OCI-LY1 (cell line): ENCODE data around the gene CAMTA1.

Experiments
- H2AFZ ChIP-seq: fragments of 200-600 bp; sonication (generic), shearing (Covaris generic); 2 replicates; pipeline ENCODE4 v1.6.0; 2014; ENCODE audit warnings: antibody characterized with exemption, mild to moderate bottlenecking, low read length
- H3F3A ChIP-seq: fragments of 200-600 bp; sonication (generic), shearing (Covaris generic); 2 replicates; pipeline ENCODE4 v1.6.0; 2014; ENCODE audit warnings: mild to moderate bottlenecking, antibody characterized with exemption, low read length, moderate library complexity; ENCODE audit not compliant: insufficient read depth
- H3K27ac ChIP-seq: fragments of 200-600 bp; sonication (generic); 2 replicates; pipeline ENCODE4 v1.5.1; 2014; ENCODE audit warnings: low read length, mixed run types, mild to moderate bottlenecking, low read depth; ENCODE audit not compliant: poor library complexity, severe bottlenecking
- H3K27me3 ChIP-seq: fragments of 200-600 bp; sonication (generic); 2 replicates; pipeline ENCODE4 v1.6.0; 2014; ENCODE audit warnings: antibody characterized with exemption, mild to moderate bottlenecking, low read length, moderate library complexity; ENCODE audit not compliant: insufficient read depth
- H3K36me3 ChIP-seq: fragments of 200-600 bp; sonication (generic); 2 replicates; pipeline ENCODE4 v1.6.1; 2014; ENCODE audit warnings: mild to moderate bottlenecking, antibody characterized with exemption, low read length, moderate library complexity, mixed read lengths; ENCODE audit not compliant: insufficient read depth
- H3K4me1 ChIP-seq: fragments of 200-600 bp; sonication (generic); 2 replicates; pipeline ENCODE4 v1.5.1; 2014; ENCODE audit warnings: mild to moderate bottlenecking, low read length, moderate library complexity; ENCODE audit not compliant: insufficient read depth, severe bottlenecking
- H3K4me2 ChIP-seq: fragments of 200-600 bp; sonication (generic), shearing (Covaris generic); 2 replicates; pipeline ENCODE4 v1.6.1; 2014; ENCODE audit warnings: low read length
- H3K4me3 ChIP-seq: fragments of 200-600 bp; sonication (generic); 2 replicates; pipeline ENCODE4 v1.5.1; 2014; ENCODE audit warnings: low read length, low read depth, mild to moderate bottlenecking, mixed read lengths; ENCODE audit not compliant: poor library complexity, severe bottlenecking
- H3K79me2 ChIP-seq: fragments of 200-600 bp; shearing (Covaris generic); 2 replicates; pipeline ENCODE4 v1.6.1; 2016; ENCODE audit warnings: mixed run types, low read length, mixed read lengths; ENCODE audit not compliant: insufficient read depth
- H3K9ac ChIP-seq: fragments of 200-600 bp; sonication (generic), shearing (Covaris generic); 2 replicates; pipeline ENCODE4 v1.6.1; 2014; ENCODE audit warnings: mild to moderate bottlenecking, low read length, mixed read lengths
- H3K9me2 ChIP-seq: fragments of 200-600 bp; sonication (generic), shearing (Covaris generic); 2 replicates; pipeline ENCODE4 v1.6.1; 2014; ENCODE audit warnings: low read depth, mild to moderate bottlenecking, low read length, mixed read lengths
- H3K9me3 ChIP-seq: fragments of 200-600 bp; shearing (Covaris generic); 2 replicates; pipeline ENCODE4 v1.6.1; 2014; ENCODE audit warnings: low read length, mixed read lengths
- H4K20me1 ChIP-seq: fragments of 200-600 bp; sonication (generic), shearing (Covaris generic); 2 replicates; pipeline ENCODE4 v1.6.0; 2016; ENCODE audit warnings: mild to moderate bottlenecking, low read length; ENCODE audit not compliant: insufficient read depth
- CTCF ChIP-seq: fragments of 200-600 bp; sonication (generic), shearing (Covaris generic); IDR thresholded peaks from 2 replicates; pipeline ENCODE4 v1.5.1; 2017; ENCODE audit warnings: mild to moderate bottlenecking, antibody characterized with exemption, low read length, moderate library complexity, mixed read lengths
- EZH2 ChIP-seq: fragments of 200-600 bp; sonication (generic), shearing (Covaris generic); IDR thresholded peaks from 2 replicates; pipeline ENCODE4 v1.8.0; 2017; ENCODE audit warnings: borderline replicate concordance, mixed run types, mild to moderate bottlenecking, antibody characterized with exemption, low read length, moderate library complexity, mixed read lengths

CAMTA1 gene

DNA sequence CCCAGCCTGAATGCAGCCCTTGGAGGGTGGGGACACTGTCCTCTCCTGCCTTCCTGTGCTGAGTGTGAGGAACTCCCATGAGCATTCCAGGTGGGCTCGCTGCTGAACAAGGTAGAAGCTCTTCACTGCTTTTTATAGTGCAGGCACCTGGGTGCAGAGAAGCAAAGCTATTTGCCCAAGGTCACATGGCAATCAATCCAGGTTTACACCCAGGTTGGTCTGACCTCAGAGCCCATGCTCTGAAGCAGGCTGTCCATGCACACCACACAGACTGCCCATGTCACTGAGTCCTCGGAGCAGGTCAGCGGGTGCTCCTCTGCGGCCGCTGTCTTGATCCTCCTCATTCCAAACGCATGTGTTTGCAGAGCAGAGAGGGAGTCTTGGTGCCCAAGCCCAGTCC is 662.5 kb downstream of the CAMTA1 start:
- Histone ChIP-seq H3F3A (no peaks in the 10 kb centered on the region), H3K79me2 (no peaks in the 10 kb centered on the region), H3K27me3 (peaks cover 4% of the 10 kb centered on the region; the same call in 1 of the 2 replicates), H3K4me2 (no peak overlapping the region), H3K9me2 (no peaks in the 10 kb centered on the region), H3K27ac (no peak overlapping the region), H4K20me1 (no peaks in the 10 kb centered on the region), H3K4me3 (no peak overlapping the region), H3K36me3 (no peaks in the 10 kb centered on the region), H3K4me1 (no peaks in the 10 kb centered on the region), H3K9ac (no peak overlapping the region), H2AFZ (no peak overlapping the region), H3K9me3 (no peaks in the 10 kb centered on the region)
- no peak for TF ChIP-seq EZH2
- no peak for TF ChIP-seq CTCF

GRCh38 chr1:7448986-7449385 is 663.7 kb downstream of the CAMTA1 start:
- Histone ChIP-seq H3K9me2 (no peaks in the 10 kb centered on the region), H2AFZ (no peak overlapping the region), H3K79me2 (no peaks in the 10 kb centered on the region), H3K27ac (no peak overlapping the region), H3F3A (no peaks in the 10 kb centered on the region), H4K20me1 (no peaks in the 10 kb centered on the region), H3K9ac (no peak overlapping the region), H3K4me3 (no peak overlapping the region), H3K27me3 (peaks cover 4% of the 10 kb centered on the region; the same call in 1 of the 2 replicates), H3K4me2 (no peak overlapping the region), H3K9me3 (no peaks in the 10 kb centered on the region), H3K36me3 (no peaks in the 10 kb centered on the region), H3K4me1 (no peaks in the 10 kb centered on the region)
- TF ChIP-seq CTCF (no peak), EZH2 (no peak)

GRCh38 chr1:7449750-7450149 is 664.5 kb downstream of the CAMTA1 start:
- Histone ChIP-seq H3K4me1 (no peaks in the 10 kb centered on the region), H3K27ac (no peak overlapping the region), H3K9ac (no peak overlapping the region), H4K20me1 (no peaks in the 10 kb centered on the region), H3K4me2 (no peak overlapping the region), H2AFZ (no peak overlapping the region), H3K27me3 (peaks cover 4% of the 10 kb centered on the region; the same call in 1 of the 2 replicates), H3K79me2 (no peaks in the 10 kb centered on the region), H3K9me3 (no peaks in the 10 kb centered on the region), H3K9me2 (no peaks in the 10 kb centered on the region), H3K36me3 (no peaks in the 10 kb centered on the region), H3F3A (no peaks in the 10 kb centered on the region), H3K4me3 (no peak overlapping the region)
- TF ChIP-seq EZH2 (no peak), CTCF (no peak)
